Pons (tissue), 1 donor: ENCODE measurements around the gene LPP.

Source experiments
- DNase-seq: peaks from one replicate; pipeline ENCODE4 v3.0.0-alpha.2; 2016; ENCODE audit warnings: low spot score

LPP gene

DNA sequence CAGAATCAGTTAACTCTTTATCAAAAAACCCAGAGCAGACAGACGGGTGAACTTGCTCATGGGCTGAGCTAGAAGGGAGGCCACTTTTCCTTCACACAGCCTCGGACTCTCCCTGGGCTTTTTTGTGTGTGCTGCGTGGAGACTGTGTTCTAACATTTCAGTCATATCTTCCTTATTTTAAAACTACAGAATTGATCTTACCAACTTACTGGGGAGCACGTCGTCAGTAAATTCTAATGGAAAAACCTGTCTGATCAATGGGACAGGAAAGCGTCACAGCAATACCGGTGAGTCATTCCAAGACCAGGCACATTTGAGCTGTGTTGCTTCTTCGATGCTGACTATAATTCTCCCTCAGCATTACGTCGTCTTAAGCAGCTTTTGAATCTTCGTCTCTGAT lies 145.1 kb downstream of the LPP start:
- DNase-seq = no peak

DNA sequence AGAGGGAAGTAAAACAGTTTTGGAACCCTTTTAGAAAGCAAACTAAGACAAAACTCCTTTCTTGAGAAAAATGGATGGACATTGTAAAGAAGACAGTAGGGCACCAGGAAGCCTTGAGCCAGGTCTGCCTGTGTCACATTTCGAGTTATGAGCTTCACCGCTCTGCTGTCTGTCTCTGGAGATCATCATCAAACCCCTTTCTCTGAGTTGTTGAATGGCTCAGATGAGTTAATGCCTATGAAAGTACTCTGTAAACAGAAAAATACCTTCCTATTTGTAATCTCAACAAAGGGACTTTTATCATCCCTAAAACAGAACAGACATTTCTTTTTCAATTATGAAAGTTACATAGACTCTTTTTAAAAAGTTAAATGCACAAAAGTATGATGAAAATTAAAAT lies 145.8 kb downstream of the LPP start:
- no peak for DNase-seq

DNA sequence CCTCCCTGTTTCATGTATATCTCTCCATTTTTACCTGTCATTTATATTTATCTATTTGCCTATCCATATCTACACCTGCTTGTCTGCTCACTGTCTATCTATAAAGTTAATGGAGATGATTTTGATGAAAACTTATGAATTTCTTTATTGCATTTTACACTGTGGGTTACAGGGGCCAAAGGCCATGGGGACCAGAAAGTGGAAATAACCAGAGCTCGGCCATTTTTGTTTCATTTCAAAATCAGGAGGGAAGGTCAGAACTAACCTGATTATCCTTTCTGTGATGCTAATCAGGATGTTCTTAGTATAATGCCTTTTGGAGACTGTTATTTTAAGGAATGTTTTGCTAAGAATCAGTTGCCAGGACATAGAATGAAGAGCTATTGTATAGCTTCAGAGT lies 147.2 kb downstream of the LPP start:
- DNase-seq = no peak

GRCh38 chr3:188303286-188303799 lies 149.4 kb downstream of the LPP start:
- no peak for DNase-seq

- DNase-seq = no peak
Observed at GRCh38 chr3:188303823-188304222, 149.9 kb downstream of the LPP start.

DNA sequence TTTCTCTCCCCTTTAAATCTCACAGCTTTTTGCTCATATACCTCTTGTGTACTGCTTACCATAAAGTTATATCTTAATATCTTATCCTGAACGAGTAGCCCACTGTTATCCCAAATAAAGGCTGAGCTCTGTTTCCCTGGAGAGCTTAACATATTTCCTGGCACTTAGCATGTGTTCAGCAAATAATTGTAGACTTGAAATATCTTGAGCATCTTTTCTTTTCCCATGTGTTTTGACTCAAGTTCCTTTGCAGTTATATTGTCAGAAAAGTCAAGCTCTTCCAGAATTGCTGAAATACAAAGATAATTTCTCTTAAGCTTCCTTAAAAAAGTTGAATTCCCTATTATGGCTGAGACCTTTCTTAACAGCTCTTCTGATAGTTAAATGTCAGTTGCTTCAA lies 150.5 kb downstream of the LPP start:
- DNase-seq = no peak

DNA sequence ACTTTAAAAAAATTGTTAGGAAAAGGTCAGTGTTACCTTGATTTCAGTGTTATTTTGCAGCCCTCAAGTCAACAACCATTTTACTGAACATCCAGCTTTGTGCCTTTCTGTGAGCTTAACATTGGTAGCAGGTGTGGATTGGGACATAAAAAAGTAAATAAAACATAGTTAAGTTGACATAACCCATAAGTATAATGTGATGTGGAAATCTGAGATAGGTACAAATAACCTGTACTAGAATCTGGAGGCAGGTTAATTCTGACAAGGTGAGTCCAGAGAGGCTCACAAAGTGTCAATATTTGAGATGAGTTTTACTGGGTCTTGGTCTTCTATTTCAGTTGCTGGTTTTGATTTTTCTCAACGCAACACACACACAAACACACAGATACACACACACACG lies 151.3 kb downstream of the LPP start:
- no peak for DNase-seq

DNA sequence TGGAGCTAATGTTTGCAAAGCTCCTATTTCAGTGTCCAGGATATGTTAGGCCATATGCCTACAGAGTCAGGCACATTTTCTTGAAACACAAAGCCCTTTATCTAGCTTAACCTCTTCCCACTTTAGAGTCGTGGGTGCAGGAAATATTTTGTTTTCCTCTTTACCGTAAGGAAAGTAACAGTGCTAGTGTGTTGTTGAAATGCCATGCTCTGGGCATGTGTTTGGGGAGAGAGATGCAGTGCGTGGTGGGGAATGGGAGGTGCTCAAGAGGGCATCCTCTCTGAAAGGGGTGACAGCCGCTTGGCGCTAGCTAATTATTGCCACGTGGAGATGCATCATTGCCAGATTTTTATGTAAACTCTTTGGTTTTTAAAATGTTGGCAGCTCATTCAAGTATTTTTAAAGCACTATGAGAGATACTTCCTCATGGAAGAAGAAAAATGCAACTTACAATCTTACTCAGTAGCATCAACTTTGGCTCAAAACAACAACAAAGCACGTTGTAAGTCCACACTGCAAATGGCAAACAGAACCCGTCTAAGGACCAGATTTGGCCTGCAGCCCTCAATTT lies 152.6 kb downstream of the LPP start:
- DNase-seq = no peak

GRCh38 chr3:188309437-188310269 lies 155.7 kb downstream of the LPP start:
- no peak for DNase-seq

GRCh38 chr3:188310270-188310710 lies 156.3 kb downstream of the LPP start:
- DNase-seq = no peak

DNA sequence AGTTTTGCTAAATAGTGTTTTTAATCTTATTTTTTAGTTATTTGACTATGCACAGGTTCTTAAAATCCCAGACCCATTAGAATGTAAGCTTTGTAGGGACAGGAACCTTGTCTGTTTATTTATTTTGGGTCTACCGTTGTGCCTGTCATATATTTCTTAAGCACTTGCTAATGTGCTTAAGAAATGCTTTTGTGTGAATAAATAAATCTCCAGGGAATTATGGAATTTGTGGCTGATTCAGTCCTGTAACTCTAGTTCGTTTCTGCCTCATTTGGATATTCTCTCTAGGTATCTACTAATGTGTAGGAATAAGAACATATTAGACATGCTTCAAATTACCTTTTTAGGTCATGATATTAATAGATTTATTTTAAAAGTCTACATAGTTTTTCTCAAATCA lies 161.6 kb downstream of the LPP start:
- DNase-seq = no peak

DNA sequence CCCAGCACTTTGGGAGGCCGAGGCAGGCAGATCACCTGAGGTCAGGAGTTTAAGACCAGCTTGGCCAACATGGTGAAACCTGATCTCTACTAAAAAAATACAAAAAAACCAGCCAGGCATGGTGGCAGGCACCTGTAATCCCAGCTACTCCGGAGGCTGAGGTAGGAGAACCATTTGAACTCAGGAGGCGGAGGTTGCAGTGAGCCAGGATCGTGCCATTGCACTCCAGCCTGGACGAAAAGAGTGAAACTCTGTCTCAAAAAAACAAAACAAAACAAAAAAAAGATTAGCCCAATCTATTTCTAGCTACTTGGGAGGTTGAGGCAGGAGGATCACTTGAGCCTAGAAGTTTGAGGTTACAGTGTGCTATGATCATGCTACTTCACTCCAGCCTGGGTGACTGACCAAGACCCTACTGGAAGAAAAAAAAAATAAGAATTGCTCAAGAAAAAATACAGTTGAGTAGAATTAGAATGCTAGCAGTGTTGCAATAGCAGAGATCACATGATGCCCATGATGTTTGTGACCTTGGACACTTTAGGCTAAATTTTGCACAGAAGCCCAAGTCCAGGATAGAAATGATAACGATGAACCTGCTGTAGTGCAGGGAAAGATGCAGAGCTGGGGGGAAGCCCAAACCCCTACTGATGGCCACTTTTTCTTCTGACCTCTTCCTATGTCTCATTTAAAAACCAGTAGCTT lies 162.2 kb downstream of the LPP start:
- DNase-seq = no peak

GRCh38 chr3:188316723-188317070 lies 162.7 kb downstream of the LPP start:
- DNase-seq = no peak

DNA sequence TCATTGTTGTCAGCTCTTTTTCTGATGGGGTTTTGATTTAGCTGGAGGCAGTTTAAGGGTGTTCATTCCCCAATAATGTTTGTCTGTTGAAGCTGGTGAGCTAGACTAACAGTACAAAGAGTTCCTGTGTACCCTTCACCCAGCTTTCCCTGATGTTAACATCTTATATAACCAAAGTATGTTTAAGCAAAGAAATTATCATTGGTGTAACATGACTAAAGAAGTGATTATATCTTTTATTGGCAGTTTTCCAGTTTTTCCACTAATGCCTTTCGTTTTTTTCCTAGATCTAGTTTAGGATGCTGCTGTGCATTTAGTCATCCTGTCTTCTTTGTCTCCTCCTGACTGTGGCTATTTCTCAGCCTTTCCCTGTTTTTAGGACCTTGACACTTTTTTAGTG lies 165.6 kb downstream of the LPP start:
- no peak for DNase-seq

GRCh38 chr3:188320757-188321156 lies 166.8 kb downstream of the LPP start:
- no peak for DNase-seq

GRCh38 chr3:188321258-188321657 lies 167.3 kb downstream of the LPP start:
- DNase-seq = no peak

GRCh38 chr3:188322135-188322887 lies 168.4 kb downstream of the LPP start:
- DNase-seq = no peak

DNA sequence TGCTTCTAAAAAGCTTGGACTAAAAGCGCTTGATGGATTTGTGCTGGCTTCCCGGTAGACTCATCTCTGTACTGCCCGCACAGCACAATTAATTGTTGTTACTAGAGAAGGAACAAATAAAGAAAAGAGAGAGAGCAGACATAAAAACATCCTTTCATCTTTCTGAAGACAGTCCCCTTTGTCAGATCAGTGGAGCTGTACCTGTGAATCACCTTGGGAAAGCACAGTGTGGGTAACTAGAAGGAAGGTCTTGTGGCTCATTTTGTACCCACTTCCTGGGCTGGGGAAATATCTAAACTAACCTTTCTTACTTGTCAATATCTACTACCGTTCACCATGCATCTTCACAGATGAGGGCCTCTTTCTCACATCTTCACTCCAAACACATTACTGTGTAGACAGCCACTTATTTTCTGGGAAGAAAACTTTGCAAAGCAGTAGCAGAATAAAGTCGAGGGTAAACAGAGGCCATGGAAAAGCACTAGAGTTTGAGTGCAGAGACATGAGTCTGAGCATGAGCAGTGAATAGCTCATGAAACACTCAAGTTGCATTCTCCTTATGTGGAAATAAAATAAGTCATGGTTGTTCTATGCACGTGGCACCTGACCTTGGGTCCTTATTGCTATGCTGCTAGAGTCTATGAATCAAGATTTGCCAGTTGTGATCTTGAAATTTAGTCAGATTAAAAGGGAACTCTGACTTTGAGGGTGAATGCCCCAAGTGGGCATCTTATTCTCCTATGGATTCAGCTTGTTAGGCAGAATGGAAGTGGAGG lies 169.3 kb downstream of the LPP start:
- no peak for DNase-seq

GRCh38 chr3:188326111-188326510 lies 172.2 kb downstream of the LPP start:
- no peak for DNase-seq

DNA sequence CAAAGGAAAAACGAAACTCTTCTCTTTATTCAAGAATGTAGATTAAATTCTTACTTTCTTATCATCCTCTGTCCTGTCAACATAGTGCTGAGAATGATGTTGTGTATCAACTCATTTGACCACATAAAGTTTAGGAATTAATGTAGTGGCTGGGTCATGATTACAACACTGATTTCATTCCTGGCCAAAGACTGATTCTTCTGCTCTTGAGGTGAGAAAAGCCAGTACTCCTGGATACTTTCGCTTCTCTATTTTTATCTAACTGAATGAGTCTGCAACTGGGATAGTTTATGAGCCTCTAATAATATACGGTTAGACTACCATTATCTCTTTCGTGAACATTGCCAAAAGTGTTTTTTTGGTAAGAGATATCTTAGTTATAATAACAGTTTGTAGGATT lies 173.0 kb downstream of the LPP start:
- no peak for DNase-seq

- DNase-seq = no peak
Observed at GRCh38 chr3:188327433-188327832, 173.5 kb downstream of the LPP start.

- no peak for DNase-seq
Observed at GRCh38 chr3:188330138-188330537, 176.2 kb downstream of the LPP start.
